ENCODE measurements around the gene APOBEC3A. TPM values are rescaled to one million over a fixed set of nuclear protein-coding genes. Genes with fewer than 3 reads are reported as not detected.

The APOBEC3A gene
- total and polyA plus RNA-seq, 10 of the 15 experiments (the other 5 are each of a cell fraction or from before 2014, with no cell fraction given) = 0.20 TPM; not detected in 9

- TF ChIP-seq CTCF (IDR thresholded peaks at IDR 0.05 in 2 of 3, conservative IDR thresholded peaks at IDR 0.05 in 1 of 3; ENCODE audit: control insufficient read depth in 2 of 3, extremely low read depth in 1 of 3, insufficient read depth in 1 of 3, low read depth in 3 of 3, low read length in 3 of 3) (no peak), REST (IDR thresholded peaks at IDR 0.05; ENCODE audit: low read depth, low read length) (no peak), STAT1 (conservative IDR thresholded peaks at IDR 0.05) (no peak), ZNF592 (IDR thresholded peaks at IDR 0.05) (no peak), PAX5 (IDR thresholded peaks at IDR 0.05; ENCODE audit: borderline replicate concordance, low read depth, low read length) (no peak)
These were observed 14.4 kb downstream of the APOBEC3A start (continued) for GRCh38 chr22:38971791-38972190.
